Breast epithelium (tissue), 3 donors: ENCODE measurements around the gene TBXAS1.

ENCODE experiments used
- CTCF ChIP-seq, 3 donors: fragments of 450-650 bp; IDR thresholded peaks; one replicate each; pipeline ENCODE4 v1.5.1; 2016 to 2017; ENCODE audit warnings: antibody characterized with exemption in 3 of 3, mild to moderate bottlenecking in 3 of 3, moderate library complexity in 3 of 3
- POLR2A ChIP-seq: fragments of 450-650 bp; IDR thresholded peaks from one replicate; pipeline ENCODE4 v1.6.1; 2016; ENCODE audit warnings: antibody characterized with exemption, mild to moderate bottlenecking, moderate library complexity

GRCh38 chr7:140060788-140061606 lies 231.9 kb downstream of the TBXAS1 start:
- TF ChIP-seq CTCF (IDR thresholded peaks at IDR 0.05) (no peak), POLR2A (no peak)
